Measurements from ENCODE around the gene SPIRE1. TPM values are rescaled to one million over a fixed set of nuclear protein-coding genes. Genes with fewer than 3 reads are reported as not detected.
A peak's percentile ranks its signal among the peaks of the same experiment; 100 is the strongest.

The SPIRE1 gene
- total and polyA plus RNA-seq, 3 experiments from 2014 or later, result 2.2 to 9.9 (median 8.1) TPM

GRCh38 chr18:12424252-12424651, 233.7 kb downstream of the SPIRE1 start:
- H3K27me3 Mint-ChIP-seq, result peaks cover 0 to 7% of the 10 kb centered on the region in 2 donors

GRCh38 chr18:12423820-12424219, 234.1 kb downstream of the SPIRE1 start:
- H3K27me3 Mint-ChIP-seq, result peaks cover 0 to 7% of the 10 kb centered on the region in 2 donors
- Histone ChIP-seq H3K27me3 (ENCODE audit: insufficient read depth, low read length, poor library complexity, severe bottlenecking) (no peaks in the 10 kb centered on the region), H3K27ac (ENCODE audit: low read depth, low read length) (no peak overlapping the region), H3K4me1 (ENCODE audit: insufficient read depth, low read length) (no peaks in the 10 kb centered on the region), H3K36me3 (ENCODE audit: insufficient read depth, low read length) (no peaks in the 10 kb centered on the region), H3K4me3 (ENCODE audit: low read length) (no peak overlapping the region), H3K9me3 (ENCODE audit: low read length) (no peaks in the 10 kb centered on the region)
- H3K4me3 Mint-ChIP-seq, result no peak overlapping the region
- CTCF ChIA-PET, result no interaction called here
- no peaks in the 10 kb centered on the region for H3K36me3 Mint-ChIP-seq
- no peaks in the 10 kb centered on the region for H3K9me3 Mint-ChIP-seq
- POLR2A ChIA-PET, result no interaction called here
- no peak for DNase-seq
- peaks cover 3 to 9% (median 5%) of the 10 kb centered on the region in 3 donors for H3K4me1 Mint-ChIP-seq
- H3K27ac Mint-ChIP-seq, result no peak overlapping the region

More at GRCh38 chr18:12424252-12424651, 233.7 kb downstream of the SPIRE1 start:
- Histone ChIP-seq H3K27ac (ENCODE audit: low read depth, low read length) (no peak overlapping the region), H3K27me3 (ENCODE audit: insufficient read depth, low read length, poor library complexity, severe bottlenecking) (no peaks in the 10 kb centered on the region), H3K9me3 (ENCODE audit: low read length) (no peaks in the 10 kb centered on the region), H3K4me3 (ENCODE audit: low read length) (no peak overlapping the region), H3K36me3 (ENCODE audit: insufficient read depth, low read length) (no peaks in the 10 kb centered on the region), H3K4me1 (ENCODE audit: insufficient read depth, low read length) (no peaks in the 10 kb centered on the region)
- CTCF ChIA-PET, result no interaction called here
- H3K36me3 Mint-ChIP-seq, result no peaks in the 10 kb centered on the region
- no peaks in the 10 kb centered on the region for H3K9me3 Mint-ChIP-seq
- H3K4me1 Mint-ChIP-seq, result peaks cover 3 to 9% (median 5%) of the 10 kb centered on the region in 3 donors
- POLR2A ChIA-PET, result no interaction called here
- DNase-seq, result no peak
- no peak overlapping the region for H3K27ac Mint-ChIP-seq
- no peak overlapping the region for H3K4me3 Mint-ChIP-seq

GRCh38 chr18:12423393-12423792, 234.5 kb downstream of the SPIRE1 start:
- DNase-seq, result no peak
- Histone ChIP-seq H3K4me3 (ENCODE audit: low read length) (no peak overlapping the region), H3K36me3 (ENCODE audit: insufficient read depth, low read length) (no peaks in the 10 kb centered on the region), H3K4me1 (ENCODE audit: insufficient read depth, low read length) (no peaks in the 10 kb centered on the region), H3K27ac (ENCODE audit: low read depth, low read length) (no peak overlapping the region), H3K9me3 (ENCODE audit: low read length) (no peaks in the 10 kb centered on the region), H3K27me3 (ENCODE audit: insufficient read depth, low read length, poor library complexity, severe bottlenecking) (no peaks in the 10 kb centered on the region)
- Mint-ChIP-seq H3K4me3 (no peak overlapping the region), H3K27me3 (peaks cover 0 to 7% of the 10 kb centered on the region in 2 donors), H3K9me3 (no peaks in the 10 kb centered on the region), H3K36me3 (no peaks in the 10 kb centered on the region), H3K27ac (no peak overlapping the region), H3K4me1 (peaks cover 5 to 13% (median 6%) of the 10 kb centered on the region in 3 donors)
- POLR2A ChIA-PET, result no interaction called here
- CTCF ChIA-PET, result no interaction called here

GRCh38 chr18:12422936-12423335, 235.0 kb downstream of the SPIRE1 start:
- Histone ChIP-seq H3K4me3 (ENCODE audit: low read length) (no peak overlapping the region), H3K9me3 (ENCODE audit: low read length) (no peaks in the 10 kb centered on the region), H3K36me3 (ENCODE audit: insufficient read depth, low read length) (no peaks in the 10 kb centered on the region), H3K4me1 (ENCODE audit: insufficient read depth, low read length) (no peaks in the 10 kb centered on the region), H3K27ac (ENCODE audit: low read depth, low read length) (no peak overlapping the region), H3K27me3 (ENCODE audit: insufficient read depth, low read length, poor library complexity, severe bottlenecking) (no peaks in the 10 kb centered on the region)
- CTCF ChIA-PET, result no interaction called here
- Mint-ChIP-seq H3K4me1 (peaks cover 5 to 15% (median 6%) of the 10 kb centered on the region in 3 donors), H3K27ac (no peak overlapping the region), H3K27me3 (peaks cover 0 to 7% of the 10 kb centered on the region in 2 donors), H3K36me3 (no peaks in the 10 kb centered on the region), H3K9me3 (no peaks in the 10 kb centered on the region), H3K4me3 (no peak overlapping the region)
- no peak for DNase-seq
- POLR2A ChIA-PET, result no interaction called here

- no peaks in the 10 kb centered on the region for H3K36me3 ChIP-seq (ENCODE audit: insufficient read depth, low read length)
- ChIA-PET CTCF (no interaction called here), POLR2A (no interaction called here)
- H3K27ac Mint-ChIP-seq, result no peak overlapping the region
- H3K9me3 ChIP-seq (ENCODE audit: low read length), result no peaks in the 10 kb centered on the region
- H3K9me3 Mint-ChIP-seq, result no peaks in the 10 kb centered on the region
- no peak for DNase-seq
- H3K4me3 Mint-ChIP-seq, result peak overlapping the region in 3 of 7 donors; percentile 63 to 71 (median 64)
- no peaks in the 10 kb centered on the region for H3K27me3 ChIP-seq (ENCODE audit: insufficient read depth, low read length, poor library complexity, severe bottlenecking)
- H3K36me3 Mint-ChIP-seq, result no peaks in the 10 kb centered on the region
- no peaks in the 10 kb centered on the region for H3K4me1 ChIP-seq (ENCODE audit: insufficient read depth, low read length)
- peaks cover 5 to 15% (median 6%) of the 10 kb centered on the region in 3 donors for H3K4me1 Mint-ChIP-seq
- H3K27me3 Mint-ChIP-seq, result peaks cover 0 to 7% of the 10 kb centered on the region in 2 donors
- H3K4me3 ChIP-seq (ENCODE audit: low read length), result no peak overlapping the region
- no peak overlapping the region for H3K27ac ChIP-seq (ENCODE audit: low read depth, low read length)
Observed at GRCh38 chr18:12421732-12422131, 236.2 kb downstream of the SPIRE1 start.

GRCh38 chr18:12420821-12421421, 237.0 kb downstream of the SPIRE1 start:
- no peaks in the 10 kb centered on the region for H3K36me3 Mint-ChIP-seq
- no peaks in the 10 kb centered on the region for H3K9me3 Mint-ChIP-seq
- peaks cover 0 to 7% of the 10 kb centered on the region in 2 donors for H3K27me3 Mint-ChIP-seq
- H3K27ac Mint-ChIP-seq, result peak overlapping the region in 1 of 8 donors; percentile 42
- CTCF ChIA-PET, result interaction anchor here (0.6 kb wide), 1 partner anchor 241 kb away, joined by 3 read pairs; no protein-coding TSS in a partner anchor
- Histone ChIP-seq H3K36me3 (ENCODE audit: insufficient read depth, low read length) (no peaks in the 10 kb centered on the region), H3K27ac (ENCODE audit: low read depth, low read length) (no peak overlapping the region), H3K4me1 (ENCODE audit: insufficient read depth, low read length) (no peaks in the 10 kb centered on the region), H3K4me3 (ENCODE audit: low read length) (no peak overlapping the region), H3K9me3 (ENCODE audit: low read length) (no peaks in the 10 kb centered on the region), H3K27me3 (ENCODE audit: insufficient read depth, low read length, poor library complexity, severe bottlenecking) (no peaks in the 10 kb centered on the region)
- POLR2A ChIA-PET, result no interaction called here
- peak overlapping the region; percentile 63 to 79 (median 71) for H3K4me3 Mint-ChIP-seq
- DNase-seq, result no peak
- peaks cover 5 to 15% (median 6%) of the 10 kb centered on the region in 3 donors for H3K4me1 Mint-ChIP-seq

- no peaks in the 10 kb centered on the region for H3K9me3 Mint-ChIP-seq
- DNase-seq, result no peak
- peaks cover 5 to 15% (median 6%) of the 10 kb centered on the region in 3 donors for H3K4me1 Mint-ChIP-seq
- H3K27ac ChIP-seq (ENCODE audit: low read depth, low read length), result no peak overlapping the region
- peaks cover 0 to 3% of the 10 kb centered on the region in 2 donors for H3K27me3 Mint-ChIP-seq
- H3K4me3 Mint-ChIP-seq, result peak overlapping the region in 1 of 7 donors; percentile 45
- CTCF ChIA-PET, result no interaction called here
- no peak overlapping the region for H3K4me3 ChIP-seq (ENCODE audit: low read length)
- H3K36me3 Mint-ChIP-seq, result no peaks in the 10 kb centered on the region
- no peaks in the 10 kb centered on the region for H3K27me3 ChIP-seq (ENCODE audit: insufficient read depth, low read length, poor library complexity, severe bottlenecking)
- H3K27ac Mint-ChIP-seq, result no peak overlapping the region
- H3K36me3 ChIP-seq (ENCODE audit: insufficient read depth, low read length), result no peaks in the 10 kb centered on the region
- POLR2A ChIA-PET, result no interaction called here
- no peaks in the 10 kb centered on the region for H3K4me1 ChIP-seq (ENCODE audit: insufficient read depth, low read length)
- no peaks in the 10 kb centered on the region for H3K9me3 ChIP-seq (ENCODE audit: low read length)
Observed at GRCh38 chr18:12417687-12418086, 240.2 kb downstream of the SPIRE1 start.

GRCh38 chr18:12416098-12416729, 241.7 kb downstream of the SPIRE1 start:
- peaks cover 2 to 13% (median 6%) of the 10 kb centered on the region in 3 donors for H3K4me1 Mint-ChIP-seq
- peaks cover 0 to 2% of the 10 kb centered on the region in 2 donors for H3K27me3 Mint-ChIP-seq
- no peaks in the 10 kb centered on the region for H3K9me3 Mint-ChIP-seq
- Histone ChIP-seq H3K27me3 (ENCODE audit: insufficient read depth, low read length, poor library complexity, severe bottlenecking) (no peaks in the 10 kb centered on the region), H3K4me1 (ENCODE audit: insufficient read depth, low read length) (no peaks in the 10 kb centered on the region), H3K27ac (ENCODE audit: low read depth, low read length) (no peak overlapping the region), H3K36me3 (ENCODE audit: insufficient read depth, low read length) (no peaks in the 10 kb centered on the region), H3K4me3 (ENCODE audit: low read length) (no peak overlapping the region), H3K9me3 (ENCODE audit: low read length) (no peaks in the 10 kb centered on the region)
- H3K27ac Mint-ChIP-seq, result no peak overlapping the region
- CTCF ChIA-PET, result no interaction called here
- POLR2A ChIA-PET, result no interaction called here
- DNase-seq, result no peak
- H3K4me3 Mint-ChIP-seq, result no peak overlapping the region
- no peaks in the 10 kb centered on the region for H3K36me3 Mint-ChIP-seq
